H4 (cell line): Measurements from ENCODE around the gene DNAJB4. TPM values are rescaled to one million over a fixed set of nuclear protein-coding genes. Genes with fewer than 3 reads are reported as not detected.
"Not testable (repeated sequence)": the region's sequence is repeated elsewhere in the genome, so short reads cannot be mapped to it uniquely, and the experiment has no call there.

ENCODE experiments used
- DNase-seq: peaks from one replicate; pipeline ENCODE4 v3.0.0-alpha.2; 2015; ENCODE audit warnings: low spot score
- total RNA-seq: library from RNA; depleted of rRNA; stranded (reverse); fragments of >200 nt; shearing (Covaris generic); gene quantifications from 2 replicates; pipeline ENCODE4 v1.2.3, GENCODE V29; 2014; rRNA removed

The DNAJB4 gene
- total RNA-seq = 18.3 and 23.8 TPM in 2 replicates

DNA sequence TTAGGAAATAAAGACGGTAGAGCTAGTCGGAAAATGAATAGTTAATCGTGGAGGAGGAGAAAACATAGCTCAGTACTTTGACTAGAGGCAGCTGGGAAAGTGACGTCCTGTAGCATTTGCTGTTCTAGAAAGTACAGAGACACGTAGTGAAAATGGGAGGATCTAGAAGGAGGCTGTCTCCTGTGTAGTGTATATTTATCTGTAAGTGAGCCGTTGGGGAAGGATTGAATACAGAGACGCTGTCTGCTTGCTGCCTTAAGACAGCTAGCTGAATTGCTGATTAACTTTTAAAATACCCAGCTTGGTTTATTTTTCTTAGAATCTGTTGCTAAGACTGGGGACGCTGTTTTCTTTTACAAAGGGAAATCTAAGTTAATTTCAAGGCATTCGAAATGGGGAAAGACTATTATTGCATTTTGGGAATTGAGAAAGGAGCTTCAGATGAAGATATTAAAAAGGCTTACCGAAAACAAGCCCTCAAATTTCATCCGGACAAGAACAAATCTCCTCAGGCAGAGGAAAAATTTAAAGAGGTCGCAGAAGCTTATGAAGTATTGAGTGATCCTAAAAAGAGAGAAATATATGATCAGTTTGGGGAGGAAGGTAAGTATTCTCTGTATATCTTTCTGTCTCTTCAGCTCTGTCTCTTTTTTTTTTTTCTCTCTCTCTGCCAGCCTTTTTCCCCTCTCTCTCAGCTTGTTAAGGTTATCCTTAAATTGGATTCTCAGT is at the start of gene DNAJB4:
DNAJB4 (plus strand) TSS at position 221 of the 729 bp plus-strand sequence; CDS start at position 393, 172 bp downstream.
- DNase-seq = peak; percentile 96

- DNase-seq = no peak
Observed at GRCh38 chr1:77955709-77956108, 49.0 kb upstream of the DNAJB4 start.

DNA sequence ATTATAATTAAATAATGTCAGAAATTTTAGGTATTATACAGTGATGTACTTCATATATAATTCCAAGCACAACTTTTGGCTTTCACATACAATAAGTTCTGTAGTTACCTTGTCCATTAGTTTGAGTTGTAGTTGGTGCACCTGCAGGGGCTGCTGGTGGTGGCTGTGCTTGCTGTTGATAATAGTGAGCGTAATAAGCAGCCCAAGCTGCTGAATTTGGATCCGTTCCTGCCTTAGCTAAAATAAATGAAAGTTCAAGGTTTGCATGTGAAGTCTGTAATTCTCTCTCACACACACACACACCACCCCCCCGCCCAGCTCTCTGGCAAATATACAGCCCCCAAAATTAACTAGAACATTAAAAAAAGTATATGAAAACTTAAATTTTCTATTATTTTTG is 48.3 kb upstream of the DNAJB4 start:
- DNase-seq = no peak

DNA sequence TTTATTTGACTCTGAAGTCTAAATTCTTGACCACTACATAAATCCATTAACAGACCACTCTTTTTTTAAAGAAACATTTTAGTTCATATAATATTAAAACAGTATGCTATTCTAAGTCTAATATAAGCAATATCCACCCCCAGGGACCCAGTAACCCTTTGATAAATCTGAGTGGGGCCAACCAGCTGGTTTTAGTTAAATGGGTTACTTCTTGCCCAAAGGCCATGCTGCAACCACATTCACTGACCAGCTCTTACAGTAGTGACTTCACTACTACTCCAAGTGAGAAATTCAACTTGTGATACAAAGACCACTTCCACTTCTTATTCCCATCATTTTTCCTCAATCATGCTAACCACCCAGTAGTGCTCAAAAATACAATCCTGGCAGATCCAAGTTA is 46.3 kb upstream of the DNAJB4 start:
- DNase-seq = no peak

DNA sequence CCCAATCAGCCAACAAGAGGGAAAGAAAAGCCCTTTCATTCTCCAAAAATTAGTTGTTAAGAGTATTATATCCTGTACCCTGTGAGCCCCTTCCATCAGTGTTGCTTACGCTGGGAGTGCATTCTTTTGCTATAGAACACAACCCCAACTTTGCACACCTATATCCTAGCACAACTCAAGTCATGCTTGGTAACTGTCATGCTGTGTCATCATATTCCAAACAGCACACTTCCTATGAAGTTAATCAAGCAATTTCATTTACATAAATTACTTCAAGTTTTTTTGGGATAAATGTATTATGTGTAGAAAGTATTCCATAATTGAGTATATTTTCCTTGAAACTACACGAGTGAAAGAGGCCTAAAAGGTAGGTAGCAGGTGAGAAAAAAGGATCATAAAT is 45.9 kb upstream of the DNAJB4 start:
- no peak for DNase-seq

DNA sequence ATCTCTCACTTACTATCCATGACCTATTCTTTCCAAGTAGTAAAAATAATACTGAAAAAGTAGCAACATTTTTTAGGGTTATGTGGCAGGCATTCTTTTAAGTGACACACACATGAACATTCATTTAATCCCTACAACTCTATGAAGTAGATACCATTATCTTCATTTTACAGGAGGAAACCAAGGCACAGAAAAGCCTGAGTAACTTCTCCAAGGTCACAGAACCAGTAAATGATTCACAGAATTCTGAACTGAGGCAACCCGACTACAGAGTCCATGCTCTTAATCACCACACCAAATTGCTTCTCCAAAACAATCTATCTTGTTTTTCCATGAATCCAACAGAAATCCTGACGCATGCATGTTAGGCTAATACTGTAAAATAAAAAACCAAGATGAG is 43.3 kb upstream of the DNAJB4 start:
- no peak for DNase-seq

DNA sequence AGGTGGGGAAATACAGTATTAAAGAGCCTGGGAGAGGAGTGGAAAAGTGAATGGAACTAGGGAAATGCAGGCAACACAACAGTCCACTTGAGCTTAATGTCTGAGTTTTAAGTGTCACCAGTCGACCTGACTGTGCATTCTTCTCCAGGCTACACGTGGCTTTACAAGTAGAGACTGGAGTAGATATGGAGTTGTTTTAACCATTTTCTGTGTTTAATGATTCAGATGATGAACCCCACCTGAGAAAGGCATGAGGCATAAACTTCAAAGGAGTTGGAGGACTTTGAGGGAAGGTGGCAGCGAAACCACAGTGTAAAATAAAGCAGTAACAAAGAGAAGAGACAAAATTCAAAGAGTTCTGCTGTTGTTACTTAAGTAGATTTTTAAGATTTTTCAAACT is 38.4 kb upstream of the DNAJB4 start:
- DNase-seq = no peak

- no peak for DNase-seq
Observed at GRCh38 chr1:77970192-77970591, 34.5 kb upstream of the DNAJB4 start.

DNA sequence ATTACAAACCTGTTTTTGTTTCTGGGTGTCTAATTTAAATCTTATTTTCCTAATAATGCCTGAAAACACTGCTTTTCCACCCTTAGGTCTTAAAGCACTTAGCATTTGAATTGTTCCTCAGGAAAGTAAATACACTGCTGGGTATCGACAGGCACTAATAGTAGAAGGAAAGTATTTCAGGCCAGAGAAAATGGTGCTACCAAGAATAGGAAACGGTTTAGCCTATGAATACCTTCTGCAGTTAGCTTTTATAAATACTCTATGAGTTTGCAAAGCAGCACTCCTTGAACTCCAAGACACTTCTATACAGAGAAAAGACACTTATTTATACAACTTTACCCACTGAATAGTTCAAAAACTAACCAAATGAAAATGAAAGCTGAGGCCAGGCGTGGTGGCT is 32.7 kb upstream of the DNAJB4 start:
- no peak for DNase-seq

- no peak for DNase-seq
Observed at GRCh38 chr1:77975386-77975785, 29.4 kb upstream of the DNAJB4 start.

DNA sequence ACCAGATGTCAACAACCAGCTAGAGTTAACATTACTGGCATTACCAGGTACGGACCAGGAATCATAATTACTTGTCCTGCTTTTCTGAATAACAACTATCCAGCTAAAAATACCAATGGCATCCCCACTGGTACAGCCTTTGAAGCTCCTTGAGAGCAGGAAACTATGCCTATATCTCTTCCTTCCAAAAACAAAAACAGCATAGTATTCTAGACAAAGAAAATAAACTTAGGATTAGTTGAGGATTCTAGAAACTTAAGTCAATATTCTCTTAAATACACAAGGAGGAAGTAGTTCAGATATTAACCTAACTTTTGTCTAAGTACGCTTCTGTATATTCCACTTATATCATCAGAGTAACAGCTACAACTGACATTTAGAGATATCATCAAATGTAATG is 28.8 kb upstream of the DNAJB4 start:
- DNase-seq = no peak

GRCh38 chr1:77976433-77977076 is 28.2 kb upstream of the DNAJB4 start:
- DNase-seq = no peak

GRCh38 chr1:77977989-77978292 is 26.8 kb upstream of the DNAJB4 start:
- no peak for DNase-seq

GRCh38 chr1:77978293-77978968 is 26.3 kb upstream of the DNAJB4 start:
- peak; percentile 82 for DNase-seq

- DNase-seq = peak; percentile 95
Observed at GRCh38 chr1:77978969-77979876, 25.5 kb upstream of the DNAJB4 start, which contains the start of gene FUBP1. TSS of gene FUBP1 (minus strand) at chr1:77979072. CDS start at chr1:77979004, 68 bp downstream.

- DNase-seq = not testable (repeated sequence)
Observed at GRCh38 chr1:77983352-77983996, 21.3 kb upstream of the DNAJB4 start.

- no peak for DNase-seq
Observed at GRCh38 chr1:77983997-77984355, 20.8 kb upstream of the DNAJB4 start.

GRCh38 chr1:77984629-77985028 is 20.1 kb upstream of the DNAJB4 start:
- no peak for DNase-seq

DNA sequence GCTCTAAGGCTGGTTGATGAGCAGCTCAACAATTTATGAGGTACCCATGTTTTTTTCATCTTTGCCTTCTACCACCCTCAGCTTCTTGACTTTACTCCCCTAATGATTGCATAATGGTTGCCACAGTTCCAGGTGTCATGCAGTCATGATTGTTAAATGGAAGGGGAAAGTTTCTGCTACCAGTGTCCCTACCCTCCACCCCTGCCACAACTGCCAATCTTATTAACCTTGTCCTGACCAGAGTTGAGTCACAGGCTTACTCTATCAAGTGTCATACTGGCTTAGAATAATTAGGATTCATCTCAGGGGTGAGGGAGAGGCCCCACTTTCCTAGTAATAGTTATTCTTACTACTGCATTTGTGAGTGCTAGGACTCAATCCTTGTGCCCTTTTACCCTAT is 17.9 kb upstream of the DNAJB4 start:
- no peak for DNase-seq

DNA sequence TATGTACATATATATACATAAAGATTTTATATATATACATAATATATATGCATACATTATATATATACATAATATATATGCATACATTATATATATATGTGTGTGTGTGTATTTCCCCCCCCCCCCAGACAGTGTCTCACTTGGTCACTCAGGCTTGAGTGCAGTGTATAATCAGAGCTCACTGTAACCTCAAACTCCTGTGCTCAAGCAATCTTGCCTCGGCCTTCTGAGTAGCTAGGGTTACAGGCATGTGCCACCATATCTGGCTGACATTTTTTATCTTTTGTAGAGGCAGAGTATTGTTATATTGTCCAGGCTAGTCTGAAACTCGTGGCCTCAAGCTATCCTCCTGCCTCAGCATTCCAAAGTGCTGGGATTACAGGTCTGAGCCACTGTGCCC is 16.8 kb upstream of the DNAJB4 start:
- DNase-seq = no peak

DNA sequence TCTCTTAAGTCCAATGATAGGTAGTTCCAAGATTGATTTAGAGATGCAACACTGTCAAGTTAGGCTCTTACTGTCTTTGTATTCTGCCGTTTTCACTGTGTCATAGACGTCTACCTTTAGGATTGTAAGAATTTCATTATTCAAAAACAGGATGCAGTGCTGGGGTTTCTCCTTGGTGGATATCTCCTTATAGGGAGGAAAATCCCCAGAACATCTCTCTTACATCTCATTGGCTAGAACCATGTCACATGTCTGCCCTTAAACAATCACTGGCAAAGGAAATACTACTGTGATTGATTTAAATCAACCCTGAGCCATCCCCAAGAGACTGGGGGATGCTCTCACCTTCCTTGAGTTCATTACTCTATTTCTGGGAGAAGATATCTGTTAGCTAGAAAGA is 15.0 kb upstream of the DNAJB4 start:
- DNase-seq = no peak
